GM12878 (cell line): ENCODE data around the gene CACNG3. TPM values are rescaled to one million over a fixed set of nuclear protein-coding genes. Genes with fewer than 3 reads are reported as not detected.

Experiments
- ATAC-seq: fragments of 200-7000 bp; cut with Tn5 transposase; 3 replicates; pipeline ENCODE4 v1.9.1; 2020; ENCODE audit warnings: mild to moderate bottlenecking, moderate library complexity
- BruUV-seq: library from RNA; stranded (reverse); fragments of 400-500 nt; replicated peaks from 2 replicates; lab custom pipeline; 2021; lab: Mats Ljungman, UMichigan
- CTCF ChIA-PET: fragments of 300-600 bp; sonication (Branson Sonifier 250); formaldehyde crosslinking; extraction: SDS; loops from one replicate; lab custom pipeline; 2021; ENCODE audit warnings: inconsistent platforms; lab: Yijun Ruan, JAX
- POLR2A ChIA-PET: fragments of 350-600 bp; formaldehyde crosslinking; extraction: SDS; loops from one replicate; lab custom pipeline; 2021; ENCODE audit warnings: inconsistent platforms; lab: Charles Lee
- RAD21 ChIA-PET: fragments of 300-600 bp; sonication (Branson Sonifier 250); formaldehyde crosslinking; loops from one replicate; lab custom pipeline; 2023; ENCODE audit warnings: antibody characterized with exemption; ENCODE audit not compliant: unreplicated experiment; lab: Charles Lee
- SMC1A ChIA-PET: fragments of 300-600 bp; sonication (Branson Sonifier 250); formaldehyde crosslinking; loops from one replicate; lab custom pipeline; 2023; ENCODE audit not compliant: unreplicated experiment, uncharacterized antibody; lab: Charles Lee
- DNase-seq: peaks from one replicate; pipeline ENCODE4 v3.0.0-alpha.2; 2011; ENCODE audit warnings: low read depth, low spot score
- FAIRE-seq: peaks from 3 replicates; lab custom pipeline; 2011; peaks lifted over from hg19 to GRCh38; lab: Jason Lieb, UNC
- H2AFZ ChIP-seq: 2 replicates; pipeline ENCODE4 v1.6.0; 2011; ENCODE audit warnings: low read depth, low read length, control low read depth; ENCODE audit not compliant: control insufficient read depth
- H3K27ac ChIP-seq: 2 replicates; pipeline ENCODE4 v1.5.1; 2011; ENCODE audit warnings: control low read depth; ENCODE audit not compliant: control insufficient read depth, insufficient read depth
- H3K27me3 ChIP-seq, 2 experiments: replicated peaks in 1 of 2; 2 replicates each; pipeline versions ENCODE4 v1.6.0 to v1.6.1; 2011; ENCODE audit warnings: low read length in 1 of 2; ENCODE audit not compliant: control insufficient read depth in 2 of 2, insufficient read depth in 2 of 2
- H3K36me3 ChIP-seq, 2 experiments: 2 replicates each; pipeline ENCODE4 v1.5.1; 2011; ENCODE audit warnings: low read length in 1 of 2; ENCODE audit not compliant: control insufficient read depth in 2 of 2, insufficient read depth in 2 of 2
- H3K4me1 ChIP-seq: 2 replicates; pipeline ENCODE4 v1.6.1; 2011; ENCODE audit warnings: mild to moderate bottlenecking, low read length, moderate library complexity, mixed read lengths; ENCODE audit not compliant: control insufficient read depth, insufficient read depth
- H3K4me2 ChIP-seq: 2 replicates; pipeline ENCODE4 v1.6.0; 2011; ENCODE audit warnings: control low read depth; ENCODE audit not compliant: control insufficient read depth, insufficient read depth
- H3K4me3 ChIP-seq: fragments of 200-600 bp; sonication (generic); 2 replicates; pipeline ENCODE4 v1.5.1; 2016
- H3K79me2 ChIP-seq: 2 replicates; pipeline ENCODE4 v1.6.0; 2011; ENCODE audit warnings: low read length; ENCODE audit not compliant: control insufficient read depth, insufficient read depth
- H3K9ac ChIP-seq: 2 replicates; pipeline ENCODE4 v1.8.0; 2011; ENCODE audit warnings: low read length, control low read depth, mixed read lengths; ENCODE audit not compliant: control insufficient read depth, insufficient read depth
- H3K9me3 ChIP-seq: replicated peaks from 3 replicates; pipeline ENCODE4 v1.5.1; 2011; ENCODE audit warnings: mild to moderate bottlenecking, low read length; ENCODE audit not compliant: control insufficient read depth, insufficient read depth
- H4K20me1 ChIP-seq: 2 replicates; pipeline ENCODE4 v1.6.0; 2011; ENCODE audit not compliant: control insufficient read depth, insufficient read depth
- ATF3 ChIP-seq: IDR thresholded peaks from 2 replicates; pipeline ENCODE4 v1.6.1; 2011; ENCODE audit warnings: low read depth, mild to moderate bottlenecking, low read length, moderate library complexity, borderline replicate concordance; ENCODE audit errors: extremely low read depth
- CBX5 ChIP-seq: sonication (generic); IDR thresholded peaks from 2 replicates; pipeline ENCODE4 v1.6.1; 2016; ENCODE audit warnings: low read depth, moderate library complexity, mild to moderate bottlenecking, inconsistent platforms
- CTCF ChIP-seq, 3 experiments: IDR thresholded peaks in 2 of 3; conservative IDR thresholded peaks in 1 of 3; 2 replicates each; pipeline ENCODE4 v1.5.1; 2011; ENCODE audit warnings: low read depth in 3 of 3, low read length in 3 of 3, mild to moderate bottlenecking in 3 of 3, control low read depth in 2 of 3, moderate library complexity in 2 of 3, inconsistent platforms in 1 of 3, mixed read lengths in 1 of 3; ENCODE audit not compliant: control insufficient read depth in 2 of 3, insufficient read depth in 1 of 3; ENCODE audit errors: extremely low read depth in 1 of 3
- KLF5 ChIP-seq: fragments of 450-650 bp; IDR thresholded peaks from 2 replicates; pipeline ENCODE4 v1.6.1; 2014; ENCODE audit warnings: mild to moderate bottlenecking; ENCODE audit not compliant: partially characterized antibody
- PKNOX1 ChIP-seq: fragments of 450-650 bp; IDR thresholded peaks from 2 replicates; pipeline ENCODE4 v1.6.1; 2016; ENCODE audit warnings: mild to moderate bottlenecking
- RAD21 ChIP-seq: IDR thresholded peaks from 2 replicates; pipeline ENCODE4 v1.6.1; 2011; ENCODE audit warnings: mild to moderate bottlenecking, low read depth, low read length, moderate library complexity; ENCODE audit not compliant: insufficient read depth
- SMC3 ChIP-seq: IDR thresholded peaks from 2 replicates; pipeline ENCODE4 v1.6.1; 2011; ENCODE audit warnings: low read length, improper control_type of control experiment, borderline replicate concordance
- ZBTB40 ChIP-seq: fragments of 450-650 bp; IDR thresholded peaks from 2 replicates; pipeline ENCODE4 v1.6.1; 2016; ENCODE audit warnings: mild to moderate bottlenecking, moderate library complexity, borderline replicate concordance
- ZNF207 ChIP-seq: fragments of 450-650 bp; IDR thresholded peaks from 2 replicates; pipeline ENCODE4 v1.6.1; 2014; ENCODE audit warnings: antibody characterized with exemption, mild to moderate bottlenecking, borderline replicate concordance
- ZNF24 ChIP-seq: fragments of 450-650 bp; IDR thresholded peaks from 2 replicates; pipeline ENCODE4 v1.6.1; 2017; ENCODE audit warnings: antibody characterized with exemption, mild to moderate bottlenecking
- WGBS: methylation state at CpG from one replicate; pipeline ENCODE4 v1.1.6; 2016; ENCODE audit warnings: low lambda C conversion rate; ENCODE audit not compliant: insufficient replicate concordance, insufficient coverage; ENCODE audit errors: missing lambda C conversion rate; 5-methylcytosine and 5-hydroxymethylcytosine counted together
- in situ Hi-C: fragments of 300-500 bp; cut with MboI; formaldehyde crosslinking; loops from 9 replicates; pipeline ENCODE4 v1.14.3; 2018; ENCODE audit warnings: mixed read lengths
- intact Hi-C: fragments of 100-400 bp; cut with micrococcal nuclease; formaldehyde crosslinking; loops from one replicate; pipeline ENCODE4 v1.14.2; 2022; ENCODE audit not compliant: unreplicated experiment
- polyA plus RNA-seq, 11 experiments: library from polyadenylated mRNA; depleted of rRNA in 4 of 11; unstranded in 6 of 11; stranded (reverse) in 5 of 11; fragments of >200 nt; fragmentation: Nextera tagmentation in 4 of 11; fragmentation: Illumina TruSeq in 1 of 11; extraction: Ambion mirVana in 4 of 11; extraction: Trizol in 1 of 11; gene quantifications; 1 replicate in 1 of 11; 2 replicates in 10 of 11; pipeline versions ENCODE4 v1.2.1 to v1.2.3, GENCODE V29; 2011 to 2016; ENCODE audit warnings: inconsistent platforms in 2 of 11, missing spikeins in 2 of 11, low read depth in 1 of 11
- total RNA-seq, 4 experiments: library from RNA; depleted of rRNA in 3 of 4; stranded (reverse); fragments of >200 nt in 3 of 4; fragmentation: Illumina TruSeq in 1 of 4; extraction: Trizol in 1 of 4; gene quantifications; 2 replicates each; pipeline versions ENCODE4 v1.2.1 to v1.2.3, GENCODE V29; 2013 to 2021

The CACNG3 gene
- total and polyA plus RNA-seq, 10 of the 15 experiments (the other 5 are each of a cell fraction or from before 2014, with no cell fraction given): 0.04 TPM; not detected in 9

GRCh38 chr16:24409045-24409444 lies 152.9 kb downstream of the CACNG3 start:
- H3K4me1 ChIP-seq: no peaks in the 10 kb centered on the region
- ChIA-PET CTCF (no interaction called here), RAD21 (no interaction called here), POLR2A (no interaction called here), SMC1A (no interaction called here)
- no peak overlapping the region for H3K27ac ChIP-seq
- H2AFZ ChIP-seq: no peak overlapping the region
- H3K4me2 ChIP-seq: no peak overlapping the region
- no peaks in the 10 kb centered on the region for H3K79me2 ChIP-seq
- no peak overlapping the region for H3K4me3 ChIP-seq
- intact Hi-C loops: loop anchor here (5.0 kb wide), 1 partner anchor 93 kb away; no protein-coding TSS in a partner anchor
- FAIRE-seq (no peak), ATAC-seq (peak; percentile 44; the same call in 1 of the 3 replicates), DNase-seq (no peak)
- in situ Hi-C loops: no loop called here
- no peaks in the 10 kb centered on the region for H3K36me3 ChIP-seq
- no peaks in the 10 kb centered on the region for H3K27me3 ChIP-seq
- WGBS: 32% methylated on average over 4 of the region's 4 CpGs
- no peaks in the 10 kb centered on the region for H4K20me1 ChIP-seq
- BruUV-seq: no TSS peak
- no peaks in the 10 kb centered on the region for H3K9me3 ChIP-seq
- H3K9ac ChIP-seq: no peak overlapping the region
- no peak for TF ChIP-seq CBX5
- TF ChIP-seq ZNF207: no peak
- TF ChIP-seq PKNOX1: no peak
- peak in 2 of 3 experiments; percentile 32 to 34; a peak in 3 of 6 replicates for TF ChIP-seq CTCF (IDR thresholded peaks at IDR 0.05 in 2 of 3, conservative IDR thresholded peaks at IDR 0.05 in 1 of 3; ENCODE audit: control insufficient read depth in 2 of 3, extremely low read depth in 1 of 3, insufficient read depth in 1 of 3, low read depth in 3 of 3, low read length in 3 of 3)
- no peak for TF ChIP-seq ZNF24
- peak; percentile 51; the same call in 1 of the 2 replicates for TF ChIP-seq SMC3
- TF ChIP-seq ATF3: no peak
- TF ChIP-seq RAD21: 0 out of 2 replicates have a peak, but pooled peaks have one; percentile 22
- no peak for TF ChIP-seq KLF5
- TF ChIP-seq ZBTB40: no peak
